Measurements from ENCODE around the gene SEC14L2.
"Not testable (repeated sequence)": the region's sequence is repeated elsewhere in the genome, so short reads cannot be mapped to it uniquely, and the experiment has no call there.

SEC14L2 gene

GRCh38 chr22:30380011-30380410 is 16.8 kb upstream of the SEC14L2 start:
- DNase-seq: no peak

- no peak for DNase-seq
Observed at GRCh38 chr22:30381264-30381663, 15.6 kb upstream of the SEC14L2 start.

- DNase-seq: no peak
Observed at GRCh38 chr22:30382340-30382739, 14.5 kb upstream of the SEC14L2 start.

- no peak for DNase-seq
Observed at GRCh38 chr22:30383061-30383460, 13.8 kb upstream of the SEC14L2 start.

DNA sequence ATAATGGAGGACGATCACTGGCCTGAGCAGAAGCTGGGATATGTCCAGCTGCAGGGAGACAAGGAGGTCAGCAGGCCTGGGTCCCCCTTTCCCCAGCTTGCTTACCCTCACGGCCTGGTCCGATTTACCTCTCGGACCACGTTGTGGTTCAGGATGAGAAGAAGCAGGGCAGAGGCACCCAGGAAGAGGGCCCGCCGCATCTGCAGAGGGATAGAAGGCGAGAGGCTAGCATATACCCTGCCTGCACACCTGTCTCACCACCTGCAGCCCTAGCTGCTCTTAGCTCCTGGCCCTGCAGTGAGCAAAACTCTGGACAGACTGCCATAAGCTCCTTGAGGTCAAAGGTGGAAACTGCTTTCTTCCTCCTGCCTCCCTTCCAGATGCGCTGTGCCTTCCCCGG is 10.9 kb upstream of the SEC14L2 start:
- DNase-seq: no peak

DNA sequence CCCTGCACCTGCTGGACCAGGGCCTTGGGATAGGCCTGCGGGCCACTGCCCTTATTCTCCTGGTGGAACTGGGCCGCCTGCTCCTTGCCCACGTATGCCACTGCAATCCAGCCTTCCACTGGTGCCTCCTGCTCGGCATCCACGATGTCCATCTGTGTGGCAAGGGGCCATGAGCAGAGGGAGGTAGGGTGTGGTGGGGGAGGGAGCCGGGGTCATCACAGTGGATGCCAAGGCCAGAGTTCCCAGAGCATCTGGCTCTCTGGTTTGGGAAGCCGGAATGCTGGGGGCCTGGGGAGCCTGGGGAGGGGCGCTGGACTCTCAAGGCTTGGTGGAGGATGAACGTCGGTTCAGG is 10.2 kb upstream of the SEC14L2 start:
- no peak for DNase-seq

DNA sequence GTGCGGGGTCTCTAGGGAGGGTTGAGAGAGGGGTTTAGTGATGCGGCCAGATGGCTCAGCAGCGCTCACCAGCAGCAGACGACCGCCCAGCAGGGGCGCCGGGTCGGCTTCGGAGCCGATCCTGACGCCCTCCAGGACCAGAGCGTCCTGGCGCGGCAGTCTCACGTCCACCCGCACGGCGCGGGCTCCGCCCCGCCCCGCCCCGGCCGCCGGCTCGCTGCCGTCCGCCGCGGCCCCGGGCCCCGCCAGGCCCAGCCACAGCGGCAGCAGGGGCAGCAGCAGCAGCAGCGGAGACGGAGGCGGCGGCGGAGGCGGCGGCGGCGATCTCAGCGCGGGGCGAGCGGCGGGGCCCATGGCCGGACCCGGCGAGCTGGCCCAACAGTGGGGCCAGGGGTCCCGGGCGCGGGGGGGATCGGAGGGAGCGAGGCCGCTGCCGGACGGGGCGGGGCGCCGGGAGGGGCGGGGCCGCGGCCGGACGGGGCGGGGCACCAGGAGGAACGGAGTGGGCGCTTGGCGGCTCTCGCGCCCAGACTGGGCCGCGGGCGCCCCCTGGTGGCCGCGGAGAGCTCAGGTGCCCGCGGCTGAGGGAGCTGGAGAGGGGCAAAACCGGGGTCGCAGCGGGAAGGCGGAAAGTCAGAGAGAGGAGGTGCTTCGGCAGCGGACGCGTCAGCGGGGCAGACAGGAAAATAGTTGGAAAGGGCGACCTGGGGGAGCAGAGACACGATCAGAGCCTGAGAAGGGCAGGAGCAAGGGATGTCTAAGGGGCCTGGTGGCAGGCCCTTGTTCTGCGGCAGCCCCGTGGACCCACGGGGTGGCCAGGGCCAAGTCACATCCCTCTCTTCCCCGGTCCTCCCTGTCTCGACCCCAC is 9.6 kb upstream of the SEC14L2 start, which contains the start of gene RNF215:
RNF215 (minus strand) TSS at position 452 of the 868 bp plus-strand sequence; CDS start at position 354, 98 bp downstream.
- peak; percentile 62 for DNase-seq

DNA sequence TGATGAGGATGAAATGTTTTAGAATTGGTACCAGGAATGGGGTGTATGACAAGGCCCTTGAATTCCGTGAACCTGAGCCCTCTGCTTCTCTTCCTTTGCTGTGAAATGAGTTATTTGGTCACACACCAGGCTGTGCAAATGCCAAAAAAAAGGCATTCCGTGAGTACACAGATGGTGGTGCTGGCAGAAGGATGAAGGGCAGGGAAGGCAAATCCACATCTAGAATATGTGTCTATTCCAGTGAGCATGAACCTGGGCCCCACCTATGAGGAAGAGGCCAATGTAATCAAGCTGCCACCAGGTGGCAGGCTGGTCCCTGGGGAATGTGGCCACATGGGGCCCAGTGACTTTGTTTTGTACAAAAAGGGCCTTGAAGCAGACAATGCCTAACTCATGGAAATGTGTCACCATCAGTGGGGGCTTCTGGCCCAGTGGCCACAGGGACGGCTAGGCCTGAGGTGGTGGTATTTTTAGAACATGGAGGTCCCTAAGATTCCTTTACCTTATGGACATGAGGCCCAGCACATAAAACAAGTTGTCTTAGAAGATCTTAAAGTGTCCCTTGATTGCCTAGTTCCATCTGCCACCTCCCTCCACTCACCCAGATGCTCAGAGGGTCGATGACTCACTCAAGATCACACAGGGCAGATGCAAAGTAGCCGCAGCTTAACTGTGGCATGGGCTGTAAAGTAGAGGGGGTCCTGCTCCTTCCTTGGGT is 5.7 kb upstream of the SEC14L2 start:
- peak; percentile 27 for DNase-seq

DNA sequence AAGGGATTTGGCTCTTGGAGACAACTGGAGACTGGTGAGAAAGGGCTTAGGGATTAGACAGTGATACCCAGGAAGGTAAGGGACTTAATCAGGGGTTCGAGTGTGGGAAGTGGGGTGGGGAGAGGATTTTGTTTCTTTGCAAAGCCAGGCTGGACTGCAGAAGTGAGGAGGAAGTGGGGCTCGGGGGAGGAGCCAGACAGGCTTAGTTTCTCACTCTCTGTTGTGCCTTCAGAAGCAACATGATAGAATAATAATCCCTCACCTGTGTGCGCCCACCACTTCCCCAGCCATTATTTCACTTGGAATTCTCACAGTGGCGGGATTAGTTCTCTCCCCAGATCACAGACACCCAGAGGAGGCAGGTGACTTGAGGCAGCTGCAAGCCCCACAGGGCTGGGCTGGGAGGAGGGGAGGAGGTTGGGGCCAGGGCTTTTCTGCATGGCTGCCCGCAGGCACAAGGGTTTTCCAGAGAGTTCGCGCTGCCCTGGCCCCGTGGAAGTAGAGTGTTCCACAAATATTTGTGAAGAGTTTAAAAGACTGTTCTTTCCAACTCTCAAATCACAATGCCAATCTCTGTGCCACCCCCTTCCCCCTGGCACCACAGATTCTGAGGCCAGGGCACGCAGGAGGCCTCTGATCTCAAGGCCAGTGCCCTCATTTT is 4.0 kb upstream of the SEC14L2 start:
- no peak for DNase-seq

DNA sequence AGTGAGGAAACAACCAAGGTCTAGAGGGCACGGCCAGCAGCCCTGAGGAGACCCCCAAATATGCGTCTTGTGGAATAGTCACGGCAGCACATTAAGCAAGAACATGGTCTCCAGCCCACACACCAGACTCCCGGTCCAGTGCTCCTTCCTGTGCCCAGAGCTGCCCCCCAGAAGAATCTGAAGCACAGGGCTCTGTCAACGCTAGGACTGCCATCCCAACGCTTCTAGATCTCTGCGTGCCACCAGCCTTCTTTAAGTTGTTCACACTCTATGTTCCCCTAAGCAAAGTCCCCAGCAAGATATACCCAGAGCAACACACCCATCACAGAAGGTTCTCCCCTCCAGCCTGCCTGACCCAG is 3.5 kb upstream of the SEC14L2 start:
- no peak for DNase-seq

GRCh38 chr22:30393885-30394284 is 2.9 kb upstream of the SEC14L2 start:
- DNase-seq: no peak

DNA sequence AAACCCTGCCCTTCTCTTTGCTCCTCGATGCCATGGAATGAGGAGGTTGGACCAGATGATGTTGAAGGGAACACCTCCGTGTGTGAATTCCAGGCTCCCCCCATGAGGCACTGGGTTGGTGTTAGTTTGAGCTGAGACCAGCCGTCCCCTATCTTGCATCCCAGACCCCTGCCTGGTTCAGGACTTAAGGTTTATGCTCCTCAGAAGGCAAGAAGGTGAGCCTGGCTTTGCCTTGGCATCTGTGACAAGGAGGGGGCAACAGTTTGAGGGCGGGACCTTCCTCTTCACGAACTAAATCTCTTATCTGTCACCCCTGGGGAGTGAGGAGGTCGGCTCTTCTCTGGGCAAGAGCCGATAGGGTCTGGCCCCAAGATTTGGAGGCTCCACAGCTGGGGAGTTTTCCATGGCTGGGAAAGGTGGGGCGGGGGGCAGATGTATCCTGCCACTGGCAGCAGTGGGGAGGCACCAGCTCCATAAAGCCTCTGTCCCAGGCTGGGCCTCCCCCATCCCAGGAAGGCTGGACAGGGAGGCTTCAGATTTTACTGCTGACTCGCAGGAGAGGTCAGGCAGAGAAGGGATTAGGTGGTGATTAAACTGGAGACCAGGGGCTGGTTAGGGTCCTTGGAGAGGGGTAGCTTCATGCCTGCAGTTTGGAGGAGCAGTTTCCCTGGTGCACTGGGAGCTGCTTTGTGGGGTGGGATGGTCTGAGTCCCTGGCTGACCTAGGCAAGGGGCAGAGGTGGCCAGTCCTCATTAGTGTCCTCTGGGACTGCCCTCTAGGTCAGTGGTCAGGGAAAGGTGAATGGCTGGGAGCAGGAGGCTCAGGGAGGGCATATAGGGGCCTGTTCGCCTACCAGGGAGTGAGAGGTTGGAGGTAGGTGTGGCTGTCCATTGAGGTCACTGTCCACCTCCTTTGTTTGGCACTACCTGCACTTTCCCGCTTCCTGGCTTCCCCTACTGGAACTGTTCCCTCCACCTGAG is 1.1 kb downstream of the SEC14L2 start:
- no peak for DNase-seq

DNA sequence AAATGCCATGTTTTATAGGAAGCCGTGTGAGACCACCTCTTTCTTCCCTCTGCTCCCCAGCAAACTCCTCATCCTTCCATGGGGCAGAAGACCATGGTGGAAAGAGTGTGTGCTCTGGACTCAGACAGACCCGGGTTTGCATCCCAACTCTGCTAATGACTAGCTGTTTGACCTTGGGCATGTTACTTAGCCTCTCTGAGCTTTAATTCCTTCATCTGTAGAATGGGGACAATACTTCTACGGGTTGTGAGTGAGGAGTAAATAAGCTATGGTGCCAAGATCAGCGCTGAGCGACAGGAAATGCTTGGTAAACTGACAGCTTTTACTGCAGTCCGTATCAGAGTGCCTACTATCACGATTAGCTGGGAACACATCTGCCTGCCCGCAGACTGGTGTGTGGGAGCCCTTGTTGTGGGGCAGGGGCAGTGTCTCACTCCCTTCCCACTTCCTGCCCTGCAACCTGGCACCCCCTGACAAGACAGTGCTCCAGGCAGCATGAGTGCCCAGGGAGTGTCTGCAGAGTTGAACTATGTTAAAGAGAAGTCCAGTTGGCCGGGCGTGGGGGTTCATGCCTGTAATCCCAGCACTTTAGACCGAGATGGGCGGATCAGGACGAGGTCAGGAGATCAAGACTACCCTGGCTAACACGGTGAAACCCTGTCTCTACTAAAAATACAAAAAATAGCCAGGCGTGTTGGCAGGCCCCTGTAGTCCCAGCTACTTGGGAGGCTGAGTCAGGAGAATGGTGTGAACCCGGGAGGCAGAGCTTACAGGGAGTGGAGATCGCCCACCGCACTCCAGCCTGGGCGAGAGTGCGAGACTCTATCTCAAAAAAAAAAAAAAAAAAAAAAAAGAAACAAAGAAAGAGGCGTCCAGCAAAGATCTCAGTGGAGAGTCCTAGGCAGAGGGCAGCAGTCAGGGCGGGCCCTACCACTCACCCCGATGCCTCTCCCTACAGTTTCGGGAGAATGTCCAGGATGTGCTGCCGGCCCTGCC is 2.2 kb downstream of the SEC14L2 start:
- no peak for DNase-seq

DNA sequence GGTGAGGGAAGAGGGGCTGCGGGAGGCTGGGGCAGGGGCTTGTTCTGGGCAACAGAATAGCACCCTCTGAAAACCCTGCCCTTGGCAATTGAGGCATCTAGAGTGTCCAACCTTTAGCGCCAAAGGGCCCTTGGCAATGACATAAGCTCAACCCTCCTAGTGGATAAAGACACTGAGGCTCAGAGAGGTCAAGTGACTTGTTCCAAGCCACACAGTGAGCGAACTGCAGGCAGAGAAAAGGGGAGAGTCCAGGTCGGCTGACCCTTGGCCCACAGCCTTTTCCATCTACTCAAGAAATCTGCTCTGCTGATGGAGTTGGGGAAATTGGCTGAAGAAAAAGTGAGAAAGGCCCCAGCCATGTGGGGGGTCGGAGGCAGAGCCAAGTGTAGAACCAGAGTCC is 2.9 kb downstream of the SEC14L2 start:
- no peak for DNase-seq

DNA sequence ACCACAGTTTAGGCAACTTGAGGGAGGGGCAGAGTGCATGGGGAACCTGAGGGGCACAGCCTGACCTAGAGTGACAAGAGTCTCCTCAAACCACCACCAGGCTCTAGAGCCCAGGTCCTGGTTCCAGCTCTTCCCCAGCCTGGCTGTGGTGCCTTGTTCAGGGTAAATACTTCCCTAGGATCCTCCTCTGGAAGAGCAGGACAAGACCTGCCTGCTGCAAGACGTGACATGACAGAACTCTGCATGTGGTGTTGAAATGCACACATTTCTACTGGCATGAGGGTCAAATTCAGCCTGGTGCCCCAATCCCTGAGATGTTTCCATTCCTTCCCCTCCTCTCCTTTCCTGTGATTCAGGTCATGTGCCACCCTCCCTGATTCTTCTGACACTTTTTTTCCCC is 3.3 kb downstream of the SEC14L2 start:
- no peak for DNase-seq

- DNase-seq: not testable (repeated sequence)
Observed at GRCh38 chr22:30401024-30401423, 4.2 kb downstream of the SEC14L2 start.

- DNase-seq: no peak
Observed at GRCh38 chr22:30402028-30402765, 5.4 kb downstream of the SEC14L2 start.

- not testable (repeated sequence) for DNase-seq
Observed at GRCh38 chr22:30402766-30403104, 5.9 kb downstream of the SEC14L2 start.

- DNase-seq: no peak
Observed at GRCh38 chr22:30404307-30404706, 7.5 kb downstream of the SEC14L2 start.

- DNase-seq: no peak
Observed at GRCh38 chr22:30405731-30406130, 8.9 kb downstream of the SEC14L2 start.

GRCh38 chr22:30406400-30406799 is 9.6 kb downstream of the SEC14L2 start:
- DNase-seq: no peak
